Fibroblast of mammary gland (primary cell): Measurements from ENCODE around the gene NTNG1.

ENCODE experiments used
- DNase-seq: peaks from one replicate; pipeline ENCODE4 v3.0.0-alpha.2; 2010; ENCODE audit warnings: low read depth
- H3K4me3 ChIP-seq: 2 replicates; pipeline ENCODE4 v1.5.1; 2011; ENCODE audit warnings: low read depth, mild to moderate bottlenecking, low read length, moderate library complexity; ENCODE audit not compliant: control insufficient read depth
- TF ChIP-seq, protein P1 (sequence below): conservative IDR thresholded peaks from 2 replicates; pipeline ENCODE4 v1.5.1; 2011; ENCODE audit warnings: low read depth, low read length, inconsistent platforms; ENCODE audit not compliant: control insufficient read depth, insufficient read depth

Gene NTNG1

DNA sequence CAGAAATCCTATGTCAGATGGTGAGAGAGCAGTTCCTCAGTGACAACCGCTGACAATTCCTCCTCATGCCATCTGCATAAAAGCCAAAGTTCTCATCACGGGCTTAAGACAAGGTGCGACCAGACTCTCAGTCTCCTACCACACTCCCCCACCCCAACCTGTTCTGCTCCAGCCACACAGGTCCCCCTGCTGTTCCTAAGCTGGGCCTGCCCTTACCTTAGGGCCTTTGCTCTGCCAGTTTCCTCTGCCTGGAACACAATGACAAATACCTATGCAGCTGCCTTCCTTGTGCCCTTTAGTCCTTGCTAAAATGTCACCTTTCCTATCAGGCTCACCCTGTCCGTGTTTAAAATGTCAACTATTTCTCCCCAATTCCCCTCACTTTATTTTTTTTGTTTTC lies 382.2 kb downstream of the NTNG1 start:
- DNase-seq, result no peak
- H3K4me3 ChIP-seq, result no peak overlapping the region
- TF ChIP-seq, protein P1, sequence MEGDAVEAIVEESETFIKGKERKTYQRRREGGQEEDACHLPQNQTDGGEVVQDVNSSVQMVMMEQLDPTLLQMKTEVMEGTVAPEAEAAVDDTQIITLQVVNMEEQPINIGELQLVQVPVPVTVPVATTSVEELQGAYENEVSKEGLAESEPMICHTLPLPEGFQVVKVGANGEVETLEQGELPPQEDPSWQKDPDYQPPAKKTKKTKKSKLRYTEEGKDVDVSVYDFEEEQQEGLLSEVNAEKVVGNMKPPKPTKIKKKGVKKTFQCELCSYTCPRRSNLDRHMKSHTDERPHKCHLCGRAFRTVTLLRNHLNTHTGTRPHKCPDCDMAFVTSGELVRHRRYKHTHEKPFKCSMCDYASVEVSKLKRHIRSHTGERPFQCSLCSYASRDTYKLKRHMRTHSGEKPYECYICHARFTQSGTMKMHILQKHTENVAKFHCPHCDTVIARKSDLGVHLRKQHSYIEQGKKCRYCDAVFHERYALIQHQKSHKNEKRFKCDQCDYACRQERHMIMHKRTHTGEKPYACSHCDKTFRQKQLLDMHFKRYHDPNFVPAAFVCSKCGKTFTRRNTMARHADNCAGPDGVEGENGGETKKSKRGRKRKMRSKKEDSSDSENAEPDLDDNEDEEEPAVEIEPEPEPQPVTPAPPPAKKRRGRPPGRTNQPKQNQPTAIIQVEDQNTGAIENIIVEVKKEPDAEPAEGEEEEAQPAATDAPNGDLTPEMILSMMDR, result no peak

DNA sequence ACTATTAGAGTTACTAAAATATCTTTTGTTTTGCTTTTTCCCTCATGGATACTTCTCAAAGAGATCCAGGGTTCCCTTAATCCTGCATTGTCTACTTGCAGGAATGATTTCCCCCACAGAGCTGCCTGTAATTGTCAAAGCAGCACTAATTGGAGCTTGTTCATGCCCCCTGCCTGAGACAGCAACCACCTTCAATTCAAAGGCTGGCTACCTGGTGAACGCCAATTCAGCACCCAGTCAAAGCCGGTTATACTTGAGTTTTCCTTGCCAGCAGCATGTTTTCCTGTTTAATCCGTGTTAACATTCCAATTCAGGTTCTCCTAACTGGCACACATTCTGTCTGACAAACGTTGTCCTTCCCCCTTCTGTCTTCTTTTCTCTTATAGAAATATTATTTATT lies 382.9 kb downstream of the NTNG1 start:
- TF ChIP-seq, protein P1, result no peak
- no peak overlapping the region for H3K4me3 ChIP-seq
- no peak for DNase-seq

DNA sequence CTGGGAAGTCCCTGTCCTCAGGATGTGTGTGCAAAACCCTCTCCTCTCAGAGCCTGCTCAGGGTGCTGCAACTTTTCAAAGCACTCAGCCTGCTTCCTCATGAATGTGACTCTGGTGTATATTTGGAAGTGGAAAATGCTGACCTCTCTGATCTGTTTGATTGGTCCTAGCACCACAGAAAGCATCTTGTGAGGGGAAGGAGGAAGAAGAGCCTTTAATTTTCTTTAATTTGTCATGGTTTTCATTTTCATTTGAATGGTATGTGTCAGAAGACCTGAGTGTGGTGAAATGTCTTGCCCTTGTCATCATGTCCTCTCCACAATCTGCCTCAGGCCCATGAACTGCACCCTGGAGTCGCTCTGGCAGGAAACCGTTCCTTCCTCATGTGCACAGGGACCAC lies 383.5 kb downstream of the NTNG1 start:
- TF ChIP-seq, protein P1, result no peak

DNA sequence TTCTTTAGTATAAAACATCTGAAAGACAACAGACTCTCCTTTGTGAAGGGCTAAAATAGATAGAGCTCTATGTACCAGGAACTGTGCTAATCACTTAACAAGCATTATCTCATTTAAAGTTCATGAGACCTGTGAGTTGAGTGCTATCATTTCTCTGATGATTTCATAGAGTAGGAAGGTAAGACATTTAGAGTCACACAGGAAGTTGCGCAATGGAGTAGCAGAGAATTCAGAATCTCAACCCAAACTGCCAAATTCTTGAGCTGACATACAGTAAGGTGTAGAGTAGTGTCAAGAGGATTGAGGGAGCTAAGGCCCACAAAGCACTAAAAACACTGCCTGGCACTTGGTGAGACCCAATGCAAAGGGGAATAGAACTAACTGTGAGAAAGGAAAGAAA lies 384.3 kb downstream of the NTNG1 start:
- DNase-seq, result no peak
- TF ChIP-seq, protein P1, result no peak
- H3K4me3 ChIP-seq, result no peak overlapping the region

More for the DNA sequence above, 383.5 kb downstream of the NTNG1 start:
- H3K4me3 ChIP-seq, result no peak overlapping the region
- no peak for DNase-seq

DNA sequence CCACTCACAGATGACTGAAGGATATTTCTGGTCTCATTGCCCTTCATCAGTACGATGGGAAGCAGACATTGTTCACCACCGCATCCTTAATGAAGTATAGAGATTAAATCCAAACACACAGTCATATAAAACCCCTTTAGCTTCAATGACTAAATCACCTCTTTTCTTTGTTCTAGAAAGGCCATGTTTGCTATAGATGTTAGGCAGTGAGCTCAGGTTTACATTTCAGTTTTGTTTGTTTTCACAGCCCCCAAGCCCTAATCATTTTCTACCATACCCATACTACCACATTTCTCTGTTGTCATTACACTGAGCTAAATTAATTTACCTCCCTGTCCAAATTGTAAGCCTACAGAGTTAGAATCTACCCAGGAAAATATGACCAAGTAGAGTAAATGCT lies 385.1 kb downstream of the NTNG1 start:
- no peak for DNase-seq
- TF ChIP-seq, protein P1, result no peak
- H3K4me3 ChIP-seq, result no peak overlapping the region

DNA sequence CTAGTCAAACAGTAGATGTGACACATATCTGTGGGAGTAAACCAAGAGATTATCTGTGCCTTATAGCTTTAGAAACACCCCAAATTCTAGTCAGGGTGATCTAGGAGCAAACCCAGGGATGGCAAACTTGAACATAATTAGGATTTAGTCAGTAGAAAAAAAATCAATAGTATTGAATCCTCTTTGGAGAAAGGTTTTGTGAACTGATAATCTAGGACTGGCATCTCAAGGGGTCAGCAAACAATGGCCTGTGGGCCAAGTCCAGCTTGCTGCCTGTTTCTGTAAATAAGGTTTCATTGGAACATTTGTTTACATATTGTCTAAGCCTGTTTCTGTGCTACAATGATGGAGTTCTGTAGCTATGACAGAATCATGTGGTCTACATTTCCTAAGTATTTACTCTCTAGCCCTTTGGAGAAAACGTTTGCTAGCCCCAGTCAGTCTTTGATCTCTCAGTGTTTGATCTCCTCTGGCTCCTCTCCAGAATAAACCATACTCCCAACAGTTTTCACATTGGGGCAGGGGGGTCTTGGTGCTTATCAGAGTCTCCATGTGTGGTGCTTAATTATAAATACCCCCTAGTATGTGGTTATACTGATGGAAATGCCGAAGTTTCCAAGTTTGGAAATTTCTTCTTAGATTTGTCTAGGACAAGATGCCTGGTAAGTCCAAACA lies 385.8 kb downstream of the NTNG1 start:
- no peak overlapping the region for H3K4me3 ChIP-seq
- DNase-seq, result no peak
- TF ChIP-seq, protein P1, result no peak
